Superior temporal gyrus (tissue), 1 donor: ENCODE measurements around the gene FXYD4.
A peak's percentile ranks its signal among the peaks of the same experiment; 100 is the strongest.

Source experiments
- DNase-seq: peaks from one replicate; pipeline ENCODE4 v3.0.0-alpha.2; 2016; ENCODE audit errors: extremely low spot score

FXYD4 gene

DNA sequence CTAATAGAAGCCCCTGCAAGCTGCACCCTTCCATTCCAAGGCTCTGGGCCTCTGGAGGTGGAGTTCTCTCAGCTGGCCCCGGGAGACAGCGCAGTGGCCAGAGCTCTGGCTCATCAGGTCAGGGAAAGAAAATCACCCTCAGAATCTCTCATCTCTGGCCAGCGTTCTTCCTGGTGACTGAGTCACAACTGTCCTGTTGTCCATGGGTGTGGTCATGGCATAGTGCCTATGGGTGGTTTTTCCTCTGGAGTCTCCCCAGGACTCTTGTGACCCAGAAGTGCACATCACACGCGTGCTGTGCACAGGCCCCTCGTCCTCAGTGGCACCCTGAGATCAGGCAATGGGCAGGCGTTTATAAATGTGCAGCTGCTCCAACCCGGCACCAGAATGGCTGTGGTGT is 27.4 kb upstream of the FXYD4 start:
- no peak for DNase-seq

GRCh38 chr10:43347997-43348396 is 23.4 kb upstream of the FXYD4 start:
- no peak for DNase-seq

DNA sequence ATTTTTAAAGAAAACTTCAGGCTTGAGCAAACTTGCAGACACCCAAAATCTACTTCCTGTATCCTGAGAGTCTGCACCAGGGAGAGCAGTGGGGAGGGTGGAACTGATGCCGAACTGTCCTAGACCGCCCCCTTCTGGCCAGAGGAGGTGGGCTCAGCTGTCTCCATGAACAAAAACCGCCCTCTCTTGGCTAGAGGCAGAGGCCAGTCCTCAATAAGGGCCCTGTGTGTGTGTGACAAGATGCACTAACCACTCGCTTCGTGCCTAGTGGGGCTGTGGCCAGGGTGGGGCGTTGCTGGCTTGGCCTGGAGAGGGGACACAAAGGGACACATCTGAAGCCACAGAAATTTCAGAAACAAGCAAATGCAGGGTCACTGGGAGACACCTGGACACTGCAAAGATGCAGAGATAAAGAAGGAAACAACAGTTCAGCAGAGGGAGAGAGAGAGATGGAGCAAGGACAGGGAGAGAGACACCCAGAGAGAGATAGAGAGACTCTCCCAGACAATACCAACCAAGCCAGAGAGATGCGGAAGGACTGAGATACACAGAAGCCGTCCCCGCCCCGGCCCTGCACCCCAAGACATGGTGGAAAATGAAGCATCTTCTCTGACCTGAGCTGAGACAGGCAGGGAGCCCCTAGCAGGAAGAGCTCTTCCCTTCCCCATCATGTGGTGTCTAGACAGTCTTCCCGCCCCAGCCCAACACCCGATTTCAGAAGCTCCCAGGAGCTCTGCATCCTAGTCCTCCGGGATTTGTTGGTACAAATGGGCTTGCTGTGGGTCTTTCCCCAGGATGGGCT is 22.7 kb upstream of the FXYD4 start:
- DNase-seq = peak; percentile 97

GRCh38 chr10:43350156-43350555 is 21.3 kb upstream of the FXYD4 start:
- DNase-seq = no peak

GRCh38 chr10:43350686-43351085 is 20.8 kb upstream of the FXYD4 start:
- DNase-seq = no peak

- no peak for DNase-seq
Observed at GRCh38 chr10:43351301-43351700, 20.1 kb upstream of the FXYD4 start.

DNA sequence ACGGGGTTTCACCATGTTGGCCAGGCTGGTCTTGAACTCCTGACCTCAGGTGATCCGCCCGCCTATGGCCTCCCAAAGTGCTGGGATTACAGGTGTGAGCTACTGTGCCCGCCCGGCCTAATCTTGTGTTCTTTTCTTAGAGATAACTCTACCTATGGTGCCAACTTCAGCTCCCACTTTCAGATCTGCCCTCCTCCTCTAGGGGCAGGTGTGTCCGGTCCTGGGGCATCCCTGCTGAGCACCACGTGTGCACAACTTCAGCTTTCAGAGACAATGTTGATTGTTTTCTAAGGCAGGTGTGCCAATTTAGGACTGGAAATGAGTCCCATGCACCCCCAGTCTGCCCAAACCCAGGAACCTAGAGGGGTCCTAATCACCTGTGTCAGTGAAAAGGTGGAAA is 18.5 kb upstream of the FXYD4 start:
- DNase-seq = no peak

- DNase-seq = peak; percentile 66
Observed at GRCh38 chr10:43353495-43354329, 17.7 kb upstream of the FXYD4 start.

DNA sequence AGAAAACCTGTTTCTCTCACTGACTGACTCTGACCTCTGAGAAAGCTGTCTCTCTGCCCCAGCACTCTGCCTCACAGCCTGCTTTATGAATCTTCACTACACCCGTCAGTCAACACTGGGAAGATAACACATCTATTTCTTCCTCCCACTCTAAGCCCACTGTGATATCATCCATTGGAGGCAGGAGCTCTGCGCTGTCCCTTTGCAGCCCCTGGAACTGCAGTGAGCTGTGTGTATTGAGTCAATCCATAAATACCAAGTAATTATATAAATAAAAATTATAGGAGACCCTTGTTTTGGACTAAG is 17.2 kb upstream of the FXYD4 start:
- DNase-seq = no peak

GRCh38 chr10:43354879-43355380 is 16.5 kb upstream of the FXYD4 start:
- DNase-seq = no peak

- DNase-seq = peak; percentile 44
Observed at GRCh38 chr10:43355749-43356371, 15.6 kb upstream of the FXYD4 start.

DNA sequence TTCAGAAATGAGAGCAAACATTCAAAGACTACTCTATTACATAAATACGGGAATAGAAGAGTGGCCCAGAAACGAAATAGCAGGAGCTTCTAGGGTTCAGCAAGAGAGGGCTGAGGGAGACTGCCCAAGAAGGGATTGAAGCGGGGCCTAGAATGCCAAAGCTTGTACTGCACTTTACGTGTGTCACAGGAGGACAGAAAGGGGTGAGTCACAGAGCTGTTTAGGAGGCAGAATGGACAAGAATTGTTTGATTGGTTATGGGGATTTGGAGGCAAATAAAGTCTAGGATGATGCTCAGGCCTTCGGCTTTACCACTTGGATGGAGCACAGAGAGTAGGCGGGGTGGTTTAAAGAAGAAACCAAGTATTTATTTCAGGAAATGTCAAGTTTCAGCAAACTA is 11.3 kb upstream of the FXYD4 start:
- DNase-seq = no peak

- no peak for DNase-seq
Observed at GRCh38 chr10:43361547-43362190, 9.8 kb upstream of the FXYD4 start.

GRCh38 chr10:43362191-43362839 is 9.1 kb upstream of the FXYD4 start:
- DNase-seq = peak; percentile 89

- DNase-seq = no peak
Observed at GRCh38 chr10:43365001-43365400, 6.4 kb upstream of the FXYD4 start.

DNA sequence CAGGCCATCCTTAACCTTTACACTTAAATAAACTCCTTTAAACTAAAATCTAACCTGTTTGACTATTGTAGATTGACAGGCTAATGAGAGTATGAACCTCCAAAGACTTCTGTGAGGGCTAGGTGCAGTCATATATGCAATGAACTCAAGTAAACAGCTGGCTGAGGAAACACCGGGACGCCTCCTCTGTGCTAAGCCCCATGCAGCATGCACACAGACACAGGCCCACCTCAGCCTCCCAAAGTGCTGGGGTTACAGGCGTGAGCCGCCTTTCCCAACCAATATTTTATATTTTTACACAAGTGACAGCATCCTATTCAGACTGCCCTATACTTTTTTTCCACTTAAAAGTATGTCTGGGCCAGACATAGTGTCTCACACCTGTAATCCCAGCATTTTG is 1.5 kb upstream of the FXYD4 start:
- no peak for DNase-seq

GRCh38 chr10:43370671-43371215 is 693 bp upstream of the FXYD4 start:
- no peak for DNase-seq

DNA sequence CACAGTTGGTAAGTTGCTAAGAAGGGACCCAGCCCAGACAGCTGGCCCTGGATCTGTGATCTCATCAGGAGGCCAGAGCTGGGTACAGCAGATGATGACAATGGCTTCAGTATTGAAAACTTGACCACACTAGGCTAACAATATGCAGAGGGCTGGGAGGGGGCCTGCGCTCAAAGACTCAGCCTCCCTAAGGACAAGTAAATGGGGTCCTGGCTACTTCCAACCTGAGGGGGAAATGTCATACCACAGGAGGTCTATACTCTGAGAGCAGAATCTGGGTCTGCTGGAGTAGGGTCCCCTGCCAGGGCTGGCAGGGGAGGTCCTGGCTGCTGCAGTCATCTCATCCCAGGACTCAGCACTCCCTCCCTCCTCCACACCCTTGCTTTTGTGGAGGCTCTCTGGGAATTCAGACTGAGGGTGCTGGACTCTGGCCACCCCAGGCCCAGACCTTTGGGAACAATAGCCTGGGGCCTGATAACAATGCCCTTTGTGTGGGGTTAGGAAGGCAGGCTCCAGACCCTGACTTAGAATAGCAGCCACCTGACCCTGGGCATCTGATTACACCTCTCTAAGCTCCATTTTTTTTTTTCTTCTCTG is 1.4 kb downstream of the FXYD4 start:
- peak; percentile 92 for DNase-seq

DNA sequence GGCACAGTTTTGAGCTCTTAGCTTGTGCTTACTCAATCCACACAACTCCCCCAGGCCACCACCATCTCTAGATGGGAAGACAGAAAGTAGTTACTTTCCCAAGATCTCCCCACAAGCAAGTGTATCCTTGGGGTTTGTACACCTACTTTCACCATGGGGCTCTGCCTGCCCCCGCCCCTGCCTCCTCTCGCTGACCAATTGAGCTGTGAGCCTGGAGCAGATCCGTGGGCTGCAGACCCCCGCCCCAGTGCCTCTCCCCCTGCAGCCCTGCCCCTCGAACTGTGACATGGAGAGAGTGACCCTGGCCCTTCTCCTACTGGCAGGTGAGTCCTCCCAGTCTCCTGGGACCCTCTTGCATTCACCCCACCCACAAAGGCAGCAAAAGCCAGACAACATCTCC is 2.0 kb downstream of the FXYD4 start:
- no peak for DNase-seq

DNA sequence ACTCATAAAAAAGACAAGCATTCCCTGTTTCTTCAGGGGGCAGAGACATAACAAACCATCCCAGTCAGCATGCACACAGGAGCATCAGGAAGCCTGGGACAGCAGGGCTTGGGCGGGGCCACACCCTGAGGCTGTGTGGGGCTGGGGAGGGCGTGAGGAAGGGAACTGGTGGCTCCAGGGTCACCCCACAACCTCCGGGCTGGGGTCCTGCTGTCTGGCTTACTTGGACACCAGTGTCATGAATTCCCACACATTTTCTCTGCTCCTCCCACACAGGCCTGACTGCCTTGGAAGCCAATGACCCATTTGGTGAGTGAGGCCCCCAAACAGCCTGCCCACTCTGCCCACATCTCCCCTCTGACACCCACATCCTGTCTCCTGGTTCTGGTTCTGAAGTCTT is 2.8 kb downstream of the FXYD4 start:
- no peak for DNase-seq
